Measurements from ENCODE around the gene COX8A. TPM values are rescaled to one million over a fixed set of nuclear protein-coding genes. Genes with fewer than 3 reads are reported as not detected.

Gene COX8A
- total and polyA plus RNA-seq, 2 of the 8 experiments (the other 6 are each of a cell fraction or from before 2014, with no cell fraction given): 365 to 1,720 TPM

GRCh38 chr11:63978551-63979239, 4.3 kb downstream of the COX8A start:
- FAIRE-seq (no peak), DNase-seq (ENCODE audit: low read depth in 1 of 2, low spot score in 2 of 2) (no peak)
- H2BK20ac ChIP-seq (ENCODE audit: low read length): peak overlapping the region; percentile 68; the same call in 1 of the 2 replicates
- no peaks in the 10 kb centered on the region for H3K9me3 ChIP-seq (ENCODE audit: insufficient read depth in 2 of 2, low read depth in 1 of 2, low read length in 1 of 2)
- 57% methylated on average over 10 of the region's 10 CpGs; no CpG with 5 or more reads in 1 of the 2 experiments for whole genome bisulfite sequencing, 2 experiments (ENCODE audit: extremely low coverage in 1 of 2, insufficient coverage in 1 of 2, insufficient read length in 1 of 2, insufficient replicate concordance in 2 of 2, low coverage in 1 of 2, low lambda C conversion rate in 2 of 2, missing lambda C conversion rate in 1 of 2)
- H2AK5ac ChIP-seq (ENCODE audit: low read depth, low read length): no peak overlapping the region
- peak overlapping the region; percentile 49; the same call in 1 of the 2 replicates for H3K27ac ChIP-seq (ENCODE audit: low read depth, low read length)
- ChIA-PET CTCF (ENCODE audit: partially characterized antibody) (interaction anchor here (0.9 to 2.4 kb wide), 16 partner anchors 9 to 171 kb away, joined by 3 to 7 read pairs (median 4); no protein-coding TSS in a partner anchor), POLR2A (ENCODE audit: partially characterized antibody) (interaction anchor here (1.0 to 3.0 kb wide), 14 partner anchors 9 to 272 kb away, joined by 3 to 16 read pairs (median 4); partner anchors contain the start of gene ZFTA)
- no peak overlapping the region for H3K14ac ChIP-seq (ENCODE audit: insufficient read length)
- H2BK12ac ChIP-seq (ENCODE audit: low read depth, low read length): peak overlapping the region; percentile 82; the same call in 1 of the 2 replicates
- H4K8ac ChIP-seq (ENCODE audit: extremely low read depth, insufficient read depth, low read length): no peak overlapping the region
- no peak overlapping the region for H3K4ac ChIP-seq (replicated peaks; ENCODE audit: insufficient read length, low read depth, low read length)
- peak overlapping the region; percentile 25; the same call in 1 of the 2 replicates for H3K18ac ChIP-seq (ENCODE audit: extremely low read depth, low read length)
- H3K4me2 ChIP-seq (ENCODE audit: insufficient read depth in 1 of 2, low read depth in 2 of 2, low read length in 2 of 2): peak overlapping the region; percentile 3 to 49; a peak in 3 of 4 replicates
- no peak overlapping the region for H2AFZ ChIP-seq (ENCODE audit: low read length)
- peak overlapping the region; percentile 83 for H4K91ac ChIP-seq (replicated peaks; ENCODE audit: insufficient read length, low read length)
- peaks cover 1 to 6% of the 10 kb centered on the region in 2 experiments for H4K20me1 ChIP-seq (replicated peaks in 1 of 2; ENCODE audit: control insufficient read depth in 1 of 2, insufficient read depth in 2 of 2, low read length in 2 of 2)
- no peak overlapping the region for H2BK120ac ChIP-seq (replicated peaks; ENCODE audit: low read depth, low read length)
- H2BK15ac ChIP-seq (ENCODE audit: low read length): 0 out of 2 replicates have a peak overlapping the region, but pooled peaks have one; percentile 55
- H3K4me1 ChIP-seq (replicated peaks in 1 of 4; ENCODE audit: control insufficient read depth in 3 of 4, insufficient read depth in 4 of 4, low read length in 3 of 4): peaks cover 7 to 24% (median 18%) of the 10 kb centered on the region in 4 experiments
- peak overlapping the region in 3 of 4 experiments; percentile 10 to 32 (median 12); a peak in 3 of 8 replicates for H3K4me3 ChIP-seq (ENCODE audit: extremely low read depth in 1 of 4, insufficient read depth in 2 of 4, low read depth in 3 of 4, low read length in 4 of 4)
- peaks cover 23% of the 10 kb centered on the region for H3K79me1 ChIP-seq (ENCODE audit: low read depth, low read length)
- no peak overlapping the region for H3K23ac ChIP-seq (ENCODE audit: insufficient read length)
- no peaks in the 10 kb centered on the region for H3K27me3 ChIP-seq (replicated peaks in 1 of 4; ENCODE audit: control insufficient read depth in 3 of 4, extremely low read depth in 1 of 4, insufficient read depth in 3 of 4, low read length in 3 of 4)
- H3K23me2 ChIP-seq (ENCODE audit: low read depth, low read length): no peaks in the 10 kb centered on the region; the same call in 1 of the 2 replicates
- peaks cover 0 to 8% (median 0%) of the 10 kb centered on the region in 4 experiments; a peak in 3 of 8 replicates for H3K36me3 ChIP-seq (ENCODE audit: control insufficient read depth in 2 of 4, insufficient read depth in 4 of 4, low read length in 3 of 4)
- peak overlapping the region in 1 of 4 experiments; percentile 29; a peak in 2 of 7 replicates for H3K9ac ChIP-seq (replicated peaks in 1 of 4; ENCODE audit: extremely low read depth in 1 of 4, low read depth in 3 of 4, low read length in 3 of 4)
- peaks cover 0 to 56% of the 10 kb centered on the region in 2 experiments; a peak in 3 of 4 replicates for H3K79me2 ChIP-seq (ENCODE audit: control insufficient read depth in 1 of 2, insufficient read depth in 2 of 2, low read length in 2 of 2)
- no peak overlapping the region for H3K56ac ChIP-seq (replicated peaks; ENCODE audit: insufficient read length, low read depth, low read length)
- no peak overlapping the region for H4K5ac ChIP-seq (ENCODE audit: insufficient read length, low read depth, low read length)
- peak overlapping the region; percentile 72 for H2BK5ac ChIP-seq (ENCODE audit: low read depth, low read length)
- TF ChIP-seq BRCA1 (IDR thresholded peaks at IDR 0.05; ENCODE audit: low read depth, low read length): no peak
